Measurements from ENCODE around the gene FMO4. TPM values are rescaled to one million over a fixed set of nuclear protein-coding genes. Genes with fewer than 3 reads are reported as not detected.

Gene FMO4
- total RNA-seq, 4 donors from 2014 or later, result 1.2 to 3.2 (median 1.7) TPM

GRCh38 chr1:171346881-171347280 lies 32.9 kb downstream of the FMO4 start:
- intact Hi-C loops (cut with DNase I), result no loop called here
- no peaks in the 10 kb centered on the region for H3K9me3 ChIP-seq
- H3K27ac ChIP-seq (replicated peaks in 1 of 4), result no peak overlapping the region
- no peak overlapping the region for H3K4me3 ChIP-seq
- H3K36me3 ChIP-seq, result no peaks in the 10 kb centered on the region
- WGBS, result 78% methylated on average over 1 of the region's 1 CpG
- H3K4me1 ChIP-seq, result peaks cover 0 to 5% (median 0%) of the 10 kb centered on the region in 4 donors
- DNase-seq (ENCODE audit: extremely low spot score), result no peak
- TF ChIP-seq POLR2AphosphoS5 (IDR thresholded peaks at IDR 0.05) (no peak), POLR2A (IDR thresholded peaks at IDR 0.05; ENCODE audit: low read depth) (no peak), EP300 (IDR thresholded peaks at IDR 0.05) (no peak), CTCF (IDR thresholded peaks at IDR 0.05) (no peak)
- H3K27me3 ChIP-seq, result no peaks in the 10 kb centered on the region

- H3K4me3 ChIP-seq, result no peak overlapping the region
Observed at GRCh38 chr1:171350594-171350993, 36.6 kb downstream of the FMO4 start.

GRCh38 chr1:171351961-171352360 lies 38.0 kb downstream of the FMO4 start:
- no peaks in the 10 kb centered on the region for H3K4me1 ChIP-seq
- H3K4me3 ChIP-seq, result no peak overlapping the region
- no peak for DNase-seq (ENCODE audit: extremely low spot score)
- H3K27me3 ChIP-seq, result no peaks in the 10 kb centered on the region
- WGBS, result 63% methylated on average over 3 of the region's 3 CpGs
- intact Hi-C loops (cut with DNase I), result no loop called here
- H3K36me3 ChIP-seq, result no peaks in the 10 kb centered on the region
- no peaks in the 10 kb centered on the region for H3K9me3 ChIP-seq
- H3K27ac ChIP-seq (replicated peaks in 1 of 4), result no peak overlapping the region
- TF ChIP-seq CTCF (IDR thresholded peaks at IDR 0.05) (no peak), POLR2A (IDR thresholded peaks at IDR 0.05; ENCODE audit: low read depth) (no peak), EP300 (IDR thresholded peaks at IDR 0.05) (no peak), POLR2AphosphoS5 (IDR thresholded peaks at IDR 0.05) (no peak)

More at GRCh38 chr1:171350594-171350993, 36.6 kb downstream of the FMO4 start:
- TF ChIP-seq POLR2AphosphoS5 (IDR thresholded peaks at IDR 0.05) (no peak), POLR2A (IDR thresholded peaks at IDR 0.05; ENCODE audit: low read depth) (no peak), EP300 (IDR thresholded peaks at IDR 0.05) (no peak), CTCF (IDR thresholded peaks at IDR 0.05) (no peak)
- H3K36me3 ChIP-seq, result no peaks in the 10 kb centered on the region
- DNase-seq (ENCODE audit: extremely low spot score), result no peak
- H3K27ac ChIP-seq (replicated peaks in 1 of 4), result no peak overlapping the region
- no peaks in the 10 kb centered on the region for H3K9me3 ChIP-seq
- intact Hi-C loops (cut with DNase I), result no loop called here
- no peaks in the 10 kb centered on the region for H3K4me1 ChIP-seq
- no peaks in the 10 kb centered on the region for H3K27me3 ChIP-seq

- H3K27me3 ChIP-seq, result no peaks in the 10 kb centered on the region
- WGBS, result 90% methylated on average over 2 of the region's 2 CpGs
- intact Hi-C loops (cut with DNase I), result no loop called here
- TF ChIP-seq EP300 (IDR thresholded peaks at IDR 0.05) (no peak), POLR2AphosphoS5 (IDR thresholded peaks at IDR 0.05) (no peak), CTCF (IDR thresholded peaks at IDR 0.05) (no peak), POLR2A (IDR thresholded peaks at IDR 0.05; ENCODE audit: low read depth) (no peak)
- no peaks in the 10 kb centered on the region for H3K4me1 ChIP-seq
- H3K27ac ChIP-seq (replicated peaks in 1 of 4), result no peak overlapping the region
- no peaks in the 10 kb centered on the region for H3K36me3 ChIP-seq
- H3K9me3 ChIP-seq, result no peaks in the 10 kb centered on the region
- DNase-seq (ENCODE audit: extremely low spot score), result no peak
- no peak overlapping the region for H3K4me3 ChIP-seq
Observed at GRCh38 chr1:171352554-171352953, 38.6 kb downstream of the FMO4 start.

- Histone ChIP-seq H3K4me1 (no peaks in the 10 kb centered on the region), H3K27me3 (peaks cover 0 to 6% (median 0%) of the 10 kb centered on the region in 4 donors), H3K27ac (replicated peaks in 1 of 4) (no peak overlapping the region), H3K9me3 (no peaks in the 10 kb centered on the region), H3K4me3 (no peak overlapping the region), H3K36me3 (no peaks in the 10 kb centered on the region)
- 90% methylated on average over 3 of the region's 3 CpGs for WGBS
- no peak for TF ChIP-seq CTCF (IDR thresholded peaks at IDR 0.05)
- no peak for TF ChIP-seq EP300 (IDR thresholded peaks at IDR 0.05)
- no peak for TF ChIP-seq POLR2A (IDR thresholded peaks at IDR 0.05; ENCODE audit: low read depth)
- TF ChIP-seq POLR2AphosphoS5 (IDR thresholded peaks at IDR 0.05), result no peak
- intact Hi-C loops (cut with DNase I), result no loop called here
- no peak for DNase-seq (ENCODE audit: extremely low spot score)
Observed at GRCh38 chr1:171355727-171356126, 41.7 kb downstream of the FMO4 start.

All from esophagus muscularis mucosa (tissue), 4 donors.